ENCODE results near the gene TICAM2. TPM values are rescaled to one million over a fixed set of nuclear protein-coding genes. Genes with fewer than 3 reads are reported as not detected.

Gene TICAM2
- polyA plus RNA-seq, 1 donor (not counting 4 experiments of a cell fraction or from before 2014, with no cell fraction given): not detected

DNA sequence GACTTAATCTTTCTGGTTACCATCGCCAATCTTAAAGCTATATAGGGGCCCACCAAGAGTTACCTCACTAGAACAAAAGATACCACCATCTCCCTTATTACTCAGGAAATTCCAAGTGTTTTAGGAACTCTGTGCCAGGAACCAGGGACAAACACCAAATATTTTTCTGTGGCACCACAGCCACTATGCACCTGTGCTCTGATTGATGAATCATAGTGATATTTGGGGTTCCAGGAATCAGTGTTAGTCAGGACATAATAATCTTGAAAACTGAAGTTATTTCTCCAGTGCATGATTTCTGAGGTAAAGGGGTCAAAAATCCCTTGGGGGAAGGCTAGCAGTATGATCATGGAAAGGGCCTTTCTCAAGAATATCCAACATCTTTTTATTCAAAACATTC lies 33.7 kb upstream of the TICAM2 start:
- TF ChIP-seq, protein P1, sequence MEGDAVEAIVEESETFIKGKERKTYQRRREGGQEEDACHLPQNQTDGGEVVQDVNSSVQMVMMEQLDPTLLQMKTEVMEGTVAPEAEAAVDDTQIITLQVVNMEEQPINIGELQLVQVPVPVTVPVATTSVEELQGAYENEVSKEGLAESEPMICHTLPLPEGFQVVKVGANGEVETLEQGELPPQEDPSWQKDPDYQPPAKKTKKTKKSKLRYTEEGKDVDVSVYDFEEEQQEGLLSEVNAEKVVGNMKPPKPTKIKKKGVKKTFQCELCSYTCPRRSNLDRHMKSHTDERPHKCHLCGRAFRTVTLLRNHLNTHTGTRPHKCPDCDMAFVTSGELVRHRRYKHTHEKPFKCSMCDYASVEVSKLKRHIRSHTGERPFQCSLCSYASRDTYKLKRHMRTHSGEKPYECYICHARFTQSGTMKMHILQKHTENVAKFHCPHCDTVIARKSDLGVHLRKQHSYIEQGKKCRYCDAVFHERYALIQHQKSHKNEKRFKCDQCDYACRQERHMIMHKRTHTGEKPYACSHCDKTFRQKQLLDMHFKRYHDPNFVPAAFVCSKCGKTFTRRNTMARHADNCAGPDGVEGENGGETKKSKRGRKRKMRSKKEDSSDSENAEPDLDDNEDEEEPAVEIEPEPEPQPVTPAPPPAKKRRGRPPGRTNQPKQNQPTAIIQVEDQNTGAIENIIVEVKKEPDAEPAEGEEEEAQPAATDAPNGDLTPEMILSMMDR (optimal IDR thresholded peaks at IDR 0.05 in 1 of 3, IDR thresholded peaks at IDR 0.05 in 1 of 3, conservative IDR thresholded peaks at IDR 0.05 in 1 of 3; ENCODE audit: extremely low read depth in 1 of 3, insufficient read depth in 2 of 3, low read length in 3 of 3): no peak
- no peak for TF ChIP-seq EZH2 (IDR thresholded peaks at IDR 0.05; ENCODE audit: low read length)

DNA sequence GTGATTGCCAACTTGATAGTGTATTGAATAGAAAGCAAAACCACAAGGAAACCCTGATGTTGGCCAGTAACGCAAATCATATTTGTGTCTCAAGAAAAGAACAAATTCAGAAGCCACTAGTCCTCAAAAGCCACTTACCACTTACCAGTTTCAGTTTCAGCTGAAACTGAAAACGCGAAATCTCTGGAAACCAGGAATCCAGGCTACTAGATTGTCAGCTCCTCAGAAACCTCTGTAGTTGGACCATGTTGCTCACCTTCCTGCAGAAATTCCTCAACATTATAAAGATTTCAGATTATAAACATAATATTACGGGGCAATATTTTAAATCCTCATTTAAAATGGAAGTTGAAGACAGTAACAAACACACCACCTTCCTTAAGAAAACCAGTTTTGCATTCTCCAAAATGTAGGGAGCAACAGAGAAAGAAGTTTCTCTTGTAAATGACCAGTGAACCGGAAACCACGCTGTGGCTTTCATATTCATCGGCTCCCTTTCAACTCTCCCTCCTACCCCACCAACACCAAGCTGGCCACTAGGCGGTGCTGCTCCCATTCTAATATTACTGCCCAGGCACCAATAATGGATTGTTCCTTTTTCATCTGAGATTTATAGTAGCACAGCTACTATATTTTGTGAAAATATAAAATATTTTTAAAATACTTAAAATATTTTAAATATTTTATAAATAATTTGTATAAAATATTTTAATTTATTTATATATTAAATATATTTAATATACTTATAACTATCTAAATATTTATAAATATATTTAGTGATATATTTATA lies 32.3 kb upstream of the TICAM2 start:
- Histone ChIP-seq H3K36me3 (ENCODE audit: control insufficient read depth in 2 of 2, extremely low read depth in 1 of 2, insufficient read depth in 2 of 2, low read length in 2 of 2) (no peaks in the 10 kb centered on the region), H3K4me3 (ENCODE audit: control insufficient read depth in 2 of 3, extremely low read depth in 1 of 3, insufficient read depth in 2 of 3, low read depth in 1 of 3, low read length in 3 of 3) (peak overlapping the region in 2 of 3 experiments; percentile 34 to 35), H3K9me1 (ENCODE audit: control insufficient read depth, extremely low read depth, insufficient read depth, low read length) (no peaks in the 10 kb centered on the region), H4K20me1 (ENCODE audit: control insufficient read depth, extremely low read depth, insufficient read depth, low read length) (no peaks in the 10 kb centered on the region), H3K9ac (ENCODE audit: control insufficient read depth, extremely low read depth, insufficient read depth, low read length) (no peak overlapping the region), H2AFZ (ENCODE audit: control insufficient read depth, low read length) (peak overlapping the region; percentile 95), H3K4me1 (ENCODE audit: control insufficient read depth, extremely low read depth, insufficient read depth, low read length) (peaks cover 5% of the 10 kb centered on the region), H3K79me2 (ENCODE audit: control insufficient read depth, insufficient read depth, low read length) (no peaks in the 10 kb centered on the region), H3K9me3 (ENCODE audit: control insufficient read depth, low read depth, low read length) (no peaks in the 10 kb centered on the region), H3K27me3 (ENCODE audit: control insufficient read depth, extremely low read depth, insufficient read depth, low read length) (no peaks in the 10 kb centered on the region), H3K27ac (ENCODE audit: control insufficient read depth, insufficient read depth, low read length) (no peak overlapping the region), H3K4me2 (ENCODE audit: control insufficient read depth, extremely low read depth, insufficient read depth, low read depth, low read length) (peak overlapping the region; percentile 90)
- TF ChIP-seq, protein P1 (optimal IDR thresholded peaks at IDR 0.05 in 1 of 3, IDR thresholded peaks at IDR 0.05 in 1 of 3, conservative IDR thresholded peaks at IDR 0.05 in 1 of 3; ENCODE audit: extremely low read depth in 1 of 3, insufficient read depth in 2 of 3, low read length in 3 of 3): peak; percentile 69 to 91 (median 91)
- no peak for TF ChIP-seq EZH2 (IDR thresholded peaks at IDR 0.05; ENCODE audit: low read length)
- dilution Hi-C loops (cut with MboI; ENCODE audit: extremely low pct_ligation_motif_present, low sequenced_read_pairs): no loop called here
- no peak for DNase-seq (ENCODE audit: low read depth, low spot score)
- peak; percentile 74 for FAIRE-seq

More for the DNA sequence above, 33.7 kb upstream of the TICAM2 start:
- H3K4me1 ChIP-seq (ENCODE audit: control insufficient read depth, extremely low read depth, insufficient read depth, low read length): peaks cover 5% of the 10 kb centered on the region
- H3K36me3 ChIP-seq (ENCODE audit: control insufficient read depth in 2 of 2, extremely low read depth in 1 of 2, insufficient read depth in 2 of 2, low read length in 2 of 2): no peaks in the 10 kb centered on the region
- no peaks in the 10 kb centered on the region for H4K20me1 ChIP-seq (ENCODE audit: control insufficient read depth, extremely low read depth, insufficient read depth, low read length)
- no peak overlapping the region for H3K9ac ChIP-seq (ENCODE audit: control insufficient read depth, extremely low read depth, insufficient read depth, low read length)
- no peak overlapping the region for H3K4me2 ChIP-seq (ENCODE audit: control insufficient read depth, extremely low read depth, insufficient read depth, low read depth, low read length)
- dilution Hi-C loops (cut with MboI; ENCODE audit: extremely low pct_ligation_motif_present, low sequenced_read_pairs): no loop called here
- no peak overlapping the region for H2AFZ ChIP-seq (ENCODE audit: control insufficient read depth, low read length)
- H3K27ac ChIP-seq (ENCODE audit: control insufficient read depth, insufficient read depth, low read length): no peak overlapping the region
- no peak overlapping the region for H3K4me3 ChIP-seq (ENCODE audit: control insufficient read depth in 2 of 3, extremely low read depth in 1 of 3, insufficient read depth in 2 of 3, low read depth in 1 of 3, low read length in 3 of 3)
- H3K79me2 ChIP-seq (ENCODE audit: control insufficient read depth, insufficient read depth, low read length): no peaks in the 10 kb centered on the region
- DNase-seq (ENCODE audit: low read depth, low spot score) (no peak), FAIRE-seq (no peak)
- no peaks in the 10 kb centered on the region for H3K9me1 ChIP-seq (ENCODE audit: control insufficient read depth, extremely low read depth, insufficient read depth, low read length)
- no peaks in the 10 kb centered on the region for H3K9me3 ChIP-seq (ENCODE audit: control insufficient read depth, low read depth, low read length)
- H3K27me3 ChIP-seq (ENCODE audit: control insufficient read depth, extremely low read depth, insufficient read depth, low read length): no peaks in the 10 kb centered on the region

All from keratinocyte (primary cell).